GM21423 (cell line): ENCODE results near the gene PRIM2.
"Not testable (repeated sequence)": the region's sequence is repeated elsewhere in the genome, so short reads cannot be mapped to it uniquely, and the experiment has no call there.

Source experiments
- ATAC-seq: cut with Tn5 transposase; IDR thresholded peaks from one replicate; pipeline ENCODE4 v1.9.1; 2021; ENCODE audit warnings: mild to moderate bottlenecking, moderate library complexity; ENCODE audit not compliant: unreplicated experiment

Gene PRIM2

DNA sequence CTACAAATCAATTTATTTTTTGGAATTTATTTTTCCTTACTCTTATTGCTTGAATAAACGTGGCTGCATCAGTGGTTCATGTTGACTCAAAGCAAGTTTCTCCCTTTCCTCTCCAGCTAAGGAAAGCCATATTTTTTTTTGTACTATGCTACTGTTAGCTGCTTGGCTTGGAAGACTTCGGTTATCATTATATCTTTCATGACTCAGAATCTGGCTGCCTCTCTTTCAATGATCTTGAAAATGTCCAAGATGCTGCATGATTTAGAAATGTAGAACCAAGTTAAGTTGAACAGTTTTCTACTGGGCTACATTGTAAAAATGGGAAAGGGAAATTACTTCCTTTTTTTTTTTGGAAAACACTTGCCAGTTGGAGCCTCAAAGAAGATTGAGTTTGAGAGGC lies 44.9 kb downstream of the PRIM2 start:
- not testable (repeated sequence) for ATAC-seq

DNA sequence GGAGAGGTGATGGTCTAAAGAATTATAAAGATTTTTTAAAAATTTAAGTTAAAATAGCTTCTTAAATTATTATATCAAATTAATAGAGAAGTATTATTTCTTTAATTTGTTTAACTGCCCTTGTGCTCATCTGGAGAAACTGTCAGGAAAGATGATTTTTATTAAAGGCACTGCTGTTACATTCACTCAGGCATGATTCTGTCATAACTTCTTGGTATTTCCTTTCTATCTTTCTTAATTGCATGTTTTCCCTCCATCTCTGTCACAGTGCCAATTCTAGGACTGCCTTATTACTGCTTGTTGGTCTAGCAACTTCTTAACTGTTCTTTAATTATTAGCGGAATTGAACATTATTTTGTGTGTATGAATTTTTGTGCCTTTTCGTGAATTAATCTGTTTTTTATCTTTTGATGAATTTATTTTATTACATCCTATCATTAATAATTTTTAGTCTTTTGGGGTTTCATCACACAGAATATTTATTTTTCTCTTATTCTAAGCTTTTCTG lies 47.7 kb downstream of the PRIM2 start:
- not testable (repeated sequence) for ATAC-seq

DNA sequence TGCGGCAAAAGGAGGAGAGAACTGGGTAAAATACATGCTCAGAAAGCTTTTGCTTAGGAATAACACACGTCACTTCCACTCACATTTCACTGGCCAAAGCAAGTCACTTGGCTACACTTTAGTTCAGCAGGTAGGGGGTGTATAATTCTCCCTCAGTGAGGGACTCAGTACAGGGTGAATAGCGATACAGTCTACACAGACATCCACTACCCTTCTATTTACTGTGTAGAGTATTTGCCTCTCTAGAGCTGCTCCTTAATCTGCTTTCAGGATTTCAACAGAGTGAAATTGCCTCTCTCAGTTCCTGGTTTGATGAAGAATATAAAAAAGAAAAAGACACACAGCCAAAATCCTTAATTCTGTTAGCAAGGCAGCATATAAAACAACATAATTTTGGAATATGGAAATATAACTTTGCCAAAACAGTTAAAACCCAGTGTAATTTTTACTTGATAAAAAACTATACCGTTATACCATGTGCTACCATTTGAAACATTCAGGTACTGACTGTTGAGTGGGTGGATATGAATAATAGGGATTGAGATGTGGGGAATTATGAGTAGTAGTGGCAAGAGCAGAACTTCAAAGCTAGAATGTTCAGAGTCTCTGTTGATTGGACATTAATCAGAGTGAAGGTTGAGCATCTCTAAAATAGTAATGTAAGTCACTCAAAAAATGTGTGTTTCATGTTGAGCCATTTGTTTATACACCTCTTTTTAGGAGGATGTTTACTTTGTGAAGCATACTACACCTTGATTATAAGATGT lies 51.7 kb downstream of the PRIM2 start:
- ATAC-seq = not testable (repeated sequence)

DNA sequence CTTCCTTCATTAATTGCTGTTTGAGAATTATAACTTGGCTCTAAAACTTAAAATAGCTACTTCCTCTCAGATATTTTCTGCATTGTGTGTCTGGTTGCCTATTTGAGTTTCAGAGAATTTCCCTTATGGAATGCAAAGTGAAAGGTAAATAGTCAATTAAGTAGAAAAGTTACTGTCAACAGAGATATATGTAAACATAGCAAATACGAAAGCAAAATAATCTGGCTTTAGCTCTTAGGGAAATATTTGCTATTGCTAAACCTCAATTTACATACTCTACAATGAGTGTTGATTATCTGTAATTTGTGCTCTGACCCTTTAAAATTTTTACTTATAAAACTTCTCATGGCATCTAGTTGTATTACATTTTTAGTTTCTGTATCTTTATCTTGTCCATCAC lies 54.3 kb downstream of the PRIM2 start:
- ATAC-seq = not testable (repeated sequence)

DNA sequence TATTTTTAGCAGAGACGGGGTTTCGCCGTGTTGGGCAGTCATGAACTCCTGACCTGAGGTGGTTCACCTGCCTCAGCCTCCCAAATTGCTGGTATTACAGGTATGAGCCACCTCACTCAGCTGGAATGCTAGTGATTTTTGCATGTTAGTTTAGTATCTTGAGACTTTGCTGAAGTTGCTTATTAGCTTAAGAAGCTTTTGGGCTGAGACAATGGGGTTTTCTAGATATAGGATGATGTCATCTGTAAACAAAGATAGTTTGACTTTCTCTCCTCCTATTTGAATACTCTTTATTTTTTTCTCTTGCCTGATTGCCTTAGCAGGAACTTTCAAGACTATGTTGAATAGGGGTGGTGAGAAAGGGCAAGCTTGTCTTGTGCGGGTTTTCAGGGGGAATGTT lies 57.3 kb downstream of the PRIM2 start:
- not testable (repeated sequence) for ATAC-seq

DNA sequence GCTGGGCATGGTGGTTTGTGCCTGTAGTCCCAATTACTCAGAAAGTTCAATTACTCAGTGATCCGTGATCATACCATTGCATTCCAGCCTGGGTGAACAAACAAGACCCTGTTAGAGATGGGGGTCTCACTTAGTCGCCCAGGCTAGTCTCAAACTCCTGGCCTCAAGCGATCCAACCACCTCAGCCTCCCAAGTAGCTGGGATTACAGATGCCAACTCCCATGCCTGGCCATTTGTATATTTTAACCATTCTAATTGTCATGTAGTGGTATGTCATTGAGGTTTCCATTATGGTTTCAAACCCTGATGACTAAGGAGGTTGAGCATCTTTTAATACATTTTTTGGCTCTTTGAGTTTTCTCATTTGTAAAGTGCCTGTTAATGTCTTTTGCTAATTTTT lies 58.7 kb downstream of the PRIM2 start:
- ATAC-seq = not testable (repeated sequence)

DNA sequence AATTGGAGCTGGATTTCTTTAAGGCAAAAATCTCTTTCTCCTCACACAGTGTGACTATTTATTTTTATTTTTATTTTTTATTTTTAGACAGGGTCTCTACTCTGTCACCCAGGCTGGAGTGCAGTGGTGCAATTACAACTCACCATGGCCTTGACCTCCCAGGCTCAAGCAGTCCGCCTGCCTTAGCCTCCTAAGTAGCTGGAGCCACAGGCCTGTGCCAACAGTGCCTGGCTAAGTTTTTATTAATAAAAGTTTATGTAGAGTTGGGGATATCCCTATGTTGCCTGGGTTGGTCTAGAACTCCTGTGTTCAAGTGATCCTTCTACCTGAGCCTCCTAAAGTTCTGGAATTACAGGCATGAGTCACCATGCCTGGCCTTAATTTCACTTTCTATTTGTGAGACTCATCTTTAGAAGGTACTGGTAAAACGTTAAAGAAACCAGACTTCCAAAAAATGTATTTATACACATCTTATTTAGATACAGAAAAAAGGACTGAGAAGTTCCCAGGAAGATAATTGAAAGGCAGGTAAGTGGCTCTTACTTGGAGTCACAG lies 71.7 kb downstream of the PRIM2 start:
- ATAC-seq = peak; percentile 55

DNA sequence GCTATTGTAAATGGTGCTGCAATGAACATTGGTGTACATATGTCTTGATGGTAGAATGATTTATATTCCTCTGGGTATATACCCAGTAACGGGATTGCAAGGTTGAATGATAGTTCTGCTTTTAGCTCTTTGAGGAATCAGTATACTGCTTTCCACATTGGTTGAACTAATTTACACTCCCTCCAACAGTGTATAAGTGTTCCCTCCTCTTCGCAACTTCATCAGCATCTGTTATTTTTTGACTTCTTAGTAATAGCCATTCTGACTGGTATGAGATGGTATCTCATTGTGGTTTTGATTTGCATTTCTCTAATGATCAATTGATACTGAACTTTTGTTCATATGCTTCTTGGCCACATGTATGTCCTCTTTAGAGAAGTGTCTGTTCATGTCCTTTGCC lies 73.4 kb downstream of the PRIM2 start:
- ATAC-seq = not testable (repeated sequence)

DNA sequence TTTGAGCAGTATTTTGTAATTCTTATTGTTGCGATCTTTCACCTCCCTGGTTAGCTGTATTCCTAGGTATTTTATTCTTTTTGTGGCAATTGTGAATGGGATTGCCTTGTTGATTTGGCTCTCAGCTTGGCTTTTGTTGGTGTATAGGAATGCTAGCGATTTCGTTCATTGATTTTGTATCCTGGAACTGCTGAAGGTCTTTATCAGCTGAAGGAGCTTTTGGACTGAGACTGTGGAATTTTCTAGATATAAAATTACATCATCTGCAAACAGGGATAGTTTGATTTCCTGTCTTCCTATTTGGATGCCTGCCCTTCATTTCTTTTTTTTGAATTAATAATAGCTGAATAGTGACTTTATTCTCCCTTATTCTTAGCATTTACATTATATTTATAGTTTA lies 74.6 kb downstream of the PRIM2 start:
- not testable (repeated sequence) for ATAC-seq

DNA sequence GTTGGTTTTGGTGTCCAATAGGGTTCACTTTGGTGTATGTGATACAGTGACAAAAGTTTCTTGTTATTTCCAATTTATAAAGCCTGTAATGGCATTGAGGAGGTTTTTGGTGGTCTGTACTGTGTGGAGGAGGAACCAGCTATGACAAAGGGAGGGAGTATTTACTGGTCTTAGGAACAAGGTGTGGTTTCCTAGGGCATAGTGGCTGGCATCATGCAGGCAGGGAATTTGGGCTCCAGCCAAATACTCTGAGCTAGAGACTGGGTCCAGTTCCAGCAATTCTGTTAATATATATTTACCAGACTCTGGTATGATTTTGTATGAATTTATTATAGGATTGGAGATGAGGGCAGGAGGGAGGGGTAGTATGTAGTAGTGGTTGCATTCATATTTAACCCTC lies 101.9 kb downstream of the PRIM2 start:
- ATAC-seq = not testable (repeated sequence)

DNA sequence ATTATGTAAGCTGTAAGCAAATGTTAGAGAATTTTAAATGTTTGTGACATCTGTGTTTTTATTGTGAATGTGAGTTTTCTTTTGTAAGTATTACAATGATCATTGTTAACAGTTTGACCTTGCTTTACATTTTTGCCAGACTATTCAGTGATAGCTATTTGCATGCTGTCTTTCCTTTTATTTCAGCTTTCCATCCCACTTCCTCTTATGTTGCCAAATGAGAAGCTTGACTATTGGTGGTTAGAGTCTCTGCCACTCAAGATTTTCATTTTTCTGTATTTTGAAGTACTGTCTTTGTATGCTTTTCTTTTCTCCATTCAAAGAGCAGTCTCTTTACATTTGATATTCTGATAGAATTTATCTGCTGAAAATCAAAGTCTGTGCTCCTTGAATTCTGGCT lies 104.1 kb downstream of the PRIM2 start:
- peak; percentile 55 for ATAC-seq

DNA sequence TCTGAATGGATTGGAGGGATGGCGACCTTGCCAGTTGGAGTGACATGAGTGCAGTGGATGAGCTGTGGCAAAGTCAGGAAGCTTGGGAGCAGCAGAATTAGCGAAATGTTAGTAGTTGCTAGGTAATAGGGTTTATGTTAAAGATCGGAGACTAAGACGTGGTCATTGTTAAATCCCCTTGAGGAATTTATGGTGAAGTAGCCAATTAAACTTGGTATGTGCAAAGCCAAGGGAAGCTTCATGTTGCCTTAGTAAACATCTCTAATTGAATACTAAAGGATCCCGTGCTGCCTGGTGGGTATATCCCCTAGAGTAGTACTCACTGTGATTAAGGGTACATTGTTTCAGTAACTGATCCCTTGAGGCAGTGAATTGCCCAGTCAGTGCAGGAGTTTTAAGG lies 106.0 kb downstream of the PRIM2 start:
- ATAC-seq = no peak

DNA sequence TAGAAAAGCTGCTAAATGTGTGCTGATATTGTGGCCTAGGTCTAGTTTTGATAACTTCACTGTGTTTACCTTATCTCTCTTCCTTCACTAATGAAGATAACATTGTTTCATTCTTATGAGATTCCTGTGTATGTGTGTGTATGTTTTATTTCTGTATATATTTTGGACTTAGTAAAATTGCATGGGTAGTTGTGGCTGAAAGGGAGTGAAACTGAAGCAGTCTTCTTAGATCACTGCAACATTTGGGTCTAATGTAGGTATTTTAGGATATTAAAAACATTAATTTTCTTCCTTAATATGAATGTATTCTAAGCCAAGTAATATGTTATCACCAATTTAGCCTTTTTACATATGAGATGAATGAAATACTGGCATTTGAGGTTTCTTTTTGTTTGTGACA lies 114.3 kb downstream of the PRIM2 start:
- ATAC-seq = not testable (repeated sequence)

DNA sequence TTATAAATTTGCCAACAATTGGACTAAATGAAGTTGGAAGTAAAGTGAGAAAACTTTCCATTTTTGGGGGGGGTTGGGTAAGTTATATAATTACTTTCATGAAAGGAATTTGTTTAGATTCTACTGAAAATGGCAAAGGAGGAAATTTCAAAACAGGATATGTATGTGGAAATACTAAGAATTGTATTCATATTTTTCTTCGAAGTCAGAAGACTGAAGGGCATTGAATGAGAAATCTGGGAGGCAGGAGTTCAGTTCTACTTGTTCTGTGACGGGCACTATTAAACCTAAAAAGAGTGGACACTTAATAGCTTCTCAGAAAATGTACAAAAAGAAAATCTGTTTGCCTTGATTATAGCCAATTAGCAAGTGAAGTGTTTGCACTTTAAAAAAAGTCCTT lies 114.7 kb downstream of the PRIM2 start:
- no peak for ATAC-seq

DNA sequence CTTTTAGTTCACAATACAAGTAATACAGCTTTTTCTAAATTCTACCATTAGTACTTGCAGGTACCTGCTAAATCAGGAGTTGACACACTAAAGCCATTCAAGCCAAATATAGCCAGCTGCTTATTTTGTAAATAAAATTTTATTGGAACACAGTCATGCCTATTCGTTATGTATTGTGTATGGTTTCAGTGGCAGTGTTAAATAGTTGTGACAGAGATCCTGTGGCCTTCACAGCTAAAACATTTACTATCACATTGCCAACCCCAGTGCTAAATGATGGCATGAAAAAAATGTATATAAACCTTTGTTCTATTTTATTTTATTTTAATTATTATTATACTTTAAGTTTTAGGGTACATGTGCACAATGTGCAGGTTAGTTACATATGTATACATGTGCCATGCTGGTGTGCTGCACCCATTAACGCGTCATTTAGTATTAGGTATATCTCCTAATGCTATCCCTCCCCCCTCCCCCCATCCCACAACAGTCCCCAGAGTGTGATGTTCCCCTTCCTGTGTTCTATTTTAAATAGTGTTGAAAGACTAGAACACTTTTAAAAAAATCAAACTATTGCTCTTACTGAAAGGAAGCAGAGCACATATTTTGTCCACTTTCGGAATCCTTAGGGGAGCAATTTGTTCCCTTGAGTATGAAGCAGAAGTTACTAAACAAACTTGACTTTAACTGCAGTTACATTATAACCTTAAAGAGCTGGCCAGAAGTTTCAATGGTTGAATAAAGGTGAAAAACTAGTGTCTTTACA lies 115.7 kb downstream of the PRIM2 start:
- ATAC-seq = peak; percentile 62

DNA sequence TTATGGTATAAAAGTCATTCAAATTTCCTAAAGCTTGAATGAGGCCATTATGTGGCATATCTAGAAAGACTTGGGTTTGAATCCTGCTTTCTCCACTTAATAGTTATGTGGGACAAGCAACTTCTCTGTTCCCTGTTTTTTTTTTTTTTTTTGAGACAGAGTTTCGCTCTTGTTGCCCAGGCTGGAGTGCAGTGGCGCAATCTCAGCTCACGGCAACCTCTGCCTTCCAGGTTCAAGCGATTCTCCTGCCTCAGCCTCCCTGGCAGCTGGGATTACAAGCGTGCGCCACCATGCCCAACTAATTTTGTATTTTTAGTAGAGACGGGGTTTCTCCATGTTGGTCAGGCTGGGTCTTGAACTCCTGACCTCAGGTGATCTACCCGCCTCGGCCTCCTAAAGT lies 116.4 kb downstream of the PRIM2 start:
- ATAC-seq = not testable (repeated sequence)

DNA sequence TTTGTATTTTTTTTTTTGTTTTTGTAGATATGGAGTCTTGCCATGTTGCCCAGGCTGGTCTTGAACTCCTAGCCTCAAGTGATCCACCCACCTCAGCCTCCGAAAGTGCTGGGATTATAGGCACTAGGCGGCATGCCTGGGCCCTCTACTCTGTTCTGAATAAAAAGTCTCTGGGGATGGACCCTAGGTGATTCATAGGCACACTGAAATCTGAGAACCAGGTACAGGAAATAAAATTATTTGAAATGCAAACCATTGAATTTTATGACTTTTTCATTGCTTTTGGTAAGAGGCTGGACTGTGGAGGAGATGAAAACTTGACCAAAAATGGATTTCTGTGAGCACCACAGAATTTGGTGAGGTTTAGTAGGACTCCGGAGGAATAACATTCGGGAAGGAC lies 117.5 kb downstream of the PRIM2 start:
- no peak for ATAC-seq

DNA sequence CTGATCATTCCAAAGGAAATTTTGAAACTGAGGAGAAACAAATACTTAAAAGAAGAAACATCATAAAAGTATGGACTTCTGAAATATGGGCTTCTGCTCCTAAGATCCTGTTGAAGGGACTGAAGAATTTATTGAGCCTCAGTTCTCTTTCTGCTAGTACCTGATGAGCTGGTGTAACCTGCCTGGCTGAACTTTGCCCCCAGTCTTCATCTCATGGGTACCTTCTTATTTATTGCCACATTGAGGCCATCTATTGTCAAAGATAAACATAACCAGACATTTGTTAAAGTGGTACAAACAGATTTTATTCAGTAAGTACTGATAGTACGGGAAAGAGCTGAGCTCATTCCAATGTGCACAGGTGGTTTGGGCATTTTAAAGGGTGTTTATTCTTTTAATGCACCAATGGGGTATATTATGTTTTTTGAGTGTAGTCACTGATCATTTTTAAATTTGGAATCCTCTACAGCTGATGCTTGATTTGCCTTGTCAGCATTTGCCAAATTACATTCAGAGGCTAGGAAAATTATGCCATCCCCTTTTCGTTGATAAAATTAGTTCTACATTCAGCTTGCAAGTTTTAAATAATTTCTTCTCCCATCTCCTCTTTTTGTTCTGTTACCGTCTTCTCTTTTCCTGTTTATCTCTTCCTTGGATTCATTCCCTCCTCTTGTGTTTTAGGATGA lies 118.2 kb downstream of the PRIM2 start:
- no peak for ATAC-seq

DNA sequence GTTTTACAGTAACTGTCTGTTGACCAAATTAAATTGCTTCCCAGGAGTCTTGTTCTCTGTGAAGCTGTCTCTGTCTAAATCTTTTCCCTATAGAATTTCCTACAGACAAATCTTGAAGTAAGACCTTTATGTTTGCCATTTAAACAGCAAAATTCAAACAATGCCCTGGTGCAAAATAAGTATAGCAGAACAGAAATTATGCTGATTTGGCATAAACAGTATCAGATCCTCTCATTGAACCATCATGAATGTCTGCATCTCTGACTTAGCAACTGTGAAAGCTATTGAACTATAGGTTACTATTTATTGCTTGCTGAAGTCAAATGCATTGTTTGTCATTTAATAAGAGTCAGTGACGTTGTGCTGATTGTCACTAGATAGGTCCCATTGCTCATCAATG lies 123.3 kb downstream of the PRIM2 start:
- ATAC-seq = not testable (repeated sequence)

DNA sequence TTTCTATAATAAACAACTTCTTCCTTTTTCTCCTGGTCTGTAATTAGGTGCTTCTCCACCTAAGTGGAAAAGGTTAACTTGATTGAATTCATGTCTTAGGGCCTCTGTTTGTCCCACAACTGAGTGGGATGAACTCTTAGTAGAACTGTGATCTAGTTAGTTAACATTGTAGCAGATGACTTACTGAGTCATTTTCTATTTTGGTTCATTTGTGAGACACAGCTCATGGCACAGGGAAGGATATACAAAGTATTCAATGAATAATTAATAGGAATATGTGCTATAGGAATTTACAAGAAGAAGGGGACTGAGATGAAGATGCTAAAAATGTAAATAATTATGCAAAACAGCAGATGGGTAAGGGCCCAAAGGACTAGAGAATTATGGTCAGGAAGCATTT lies 124.7 kb downstream of the PRIM2 start:
- ATAC-seq = not testable (repeated sequence)

DNA sequence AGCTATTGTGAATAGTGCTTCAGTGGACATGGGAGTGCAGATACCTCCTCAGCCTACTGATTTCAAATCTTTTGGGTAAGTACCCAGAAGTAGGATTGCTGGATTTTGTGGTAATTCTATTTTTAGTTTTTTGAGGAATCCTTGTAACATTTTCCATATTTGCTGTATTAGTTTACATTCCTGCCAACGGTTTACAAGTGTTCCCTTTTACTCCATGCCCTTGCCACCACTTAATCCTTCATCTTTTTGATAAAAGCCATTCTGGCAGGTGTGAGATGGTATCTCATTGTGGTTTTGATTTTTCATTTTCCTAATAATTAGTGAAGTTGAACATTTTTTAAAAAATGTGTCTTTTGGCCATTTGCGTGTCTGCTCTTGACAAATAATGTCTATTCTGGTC lies 125.8 kb downstream of the PRIM2 start:
- not testable (repeated sequence) for ATAC-seq
